Measurements from ENCODE around the gene ALPP.
A peak's percentile ranks its signal among the peaks of the same experiment; 100 is the strongest.
"Not testable (repeated sequence)": the region's sequence is repeated elsewhere in the genome, so short reads cannot be mapped to it uniquely, and the experiment has no call there.

Gene ALPP

GRCh38 chr2:232341739-232342126, 36.8 kb upstream of the ALPP start:
- no peak for DNase-seq

- peak; percentile 60 for DNase-seq
Observed at GRCh38 chr2:232342635-232343565, 35.7 kb upstream of the ALPP start.

GRCh38 chr2:232343821-232344220, 34.7 kb upstream of the ALPP start:
- DNase-seq, result no peak

- DNase-seq, result no peak
Observed at GRCh38 chr2:232345251-232345650, 33.3 kb upstream of the ALPP start.

GRCh38 chr2:232347369-232347768, 31.2 kb upstream of the ALPP start:
- no peak for DNase-seq

- DNase-seq, result peak; percentile 14
Observed at GRCh38 chr2:232348936-232349335, 29.6 kb upstream of the ALPP start.

- no peak for DNase-seq
Observed at GRCh38 chr2:232349546-232349945, 29.0 kb upstream of the ALPP start.

- DNase-seq, result no peak
Observed at GRCh38 chr2:232349946-232350635, 28.5 kb upstream of the ALPP start.

GRCh38 chr2:232350804-232351685, 27.5 kb upstream of the ALPP start:
- peak; percentile 18 for DNase-seq

- no peak for DNase-seq
Observed at GRCh38 chr2:232351686-232352510, 26.7 kb upstream of the ALPP start.

GRCh38 chr2:232352511-232353091, 25.9 kb upstream of the ALPP start:
- no peak for DNase-seq

- no peak for DNase-seq
Observed at GRCh38 chr2:232353096-232353495, 25.5 kb upstream of the ALPP start.

GRCh38 chr2:232353660-232354059, 24.9 kb upstream of the ALPP start:
- DNase-seq, result no peak

GRCh38 chr2:232354069-232354468, 24.5 kb upstream of the ALPP start:
- DNase-seq, result no peak

GRCh38 chr2:232361646-232362045, 16.9 kb upstream of the ALPP start:
- DNase-seq, result no peak

GRCh38 chr2:232362174-232362900, 16.2 kb upstream of the ALPP start:
- DNase-seq, result peak; percentile 63

- not testable (repeated sequence) for DNase-seq
Observed at GRCh38 chr2:232363064-232363783, 15.3 kb upstream of the ALPP start.

- no peak for DNase-seq
Observed at GRCh38 chr2:232363784-232364615, 14.6 kb upstream of the ALPP start.

- DNase-seq, result not testable (repeated sequence)
Observed at GRCh38 chr2:232364806-232365594, 13.6 kb upstream of the ALPP start.

Measured in NCI-H2029 (cell line).